Psoas muscle (tissue), 8 donors: Measurements from ENCODE around the gene PTGES3. TPM values are rescaled to one million over a fixed set of nuclear protein-coding genes. Genes with fewer than 3 reads are reported as not detected.
A peak's percentile ranks its signal among the peaks of the same experiment; 100 is the strongest.

Experiments
- ATAC-seq, 4 donors: fragments of 200-7000 bp; cut with Tn5 transposase; one replicate each; pipeline ENCODE4 v1.9.1; 2020; ENCODE audit warnings: moderate library complexity in 3 of 4, mild to moderate bottlenecking in 2 of 4
- DNase-seq, 2 donors: peaks; one replicate each; pipeline ENCODE4 v3.0.0-alpha.2; 2020
- H3K27ac ChIP-seq: fragments of 200-600 bp; one replicate; pipeline ENCODE4 v1.8.0; 2022
- H3K27me3 ChIP-seq, 3 donors: fragments of 200-600 bp in 1 of 3; one replicate each; pipeline versions ENCODE4 v1.6.1 to v1.8.0; 2013 to 2022; ENCODE audit warnings: low read length in 2 of 3, mild to moderate bottlenecking in 2 of 3, moderate library complexity in 1 of 3; ENCODE audit not compliant: insufficient read depth in 3 of 3
- H3K36me3 ChIP-seq, 2 donors: fragments of 200-600 bp in 1 of 2; one replicate each; pipeline versions ENCODE4 v1.6.1 to v1.8.0; 2013 to 2022; ENCODE audit warnings: low read depth in 1 of 2, mild to moderate bottlenecking in 1 of 2, moderate library complexity in 1 of 2; ENCODE audit not compliant: insufficient read depth in 1 of 2
- H3K4me1 ChIP-seq: fragments of 200-600 bp; one replicate; pipeline ENCODE4 v1.8.0; 2022
- H3K4me3 ChIP-seq: fragments of 200-600 bp; one replicate; pipeline ENCODE4 v1.8.0; 2022; ENCODE audit warnings: mild to moderate bottlenecking
- H3K9me3 ChIP-seq: fragments of 200-600 bp; one replicate; pipeline ENCODE4 v1.8.0; 2022
- WGBS, 3 donors: extraction: QIAGEN DNeasy Blood & Tissue Kit; methylation state at CpG; one replicate each; pipeline versions ENCODE4 v1.1.6 to v1.1.7; 2013; 5-methylcytosine and 5-hydroxymethylcytosine counted together
- intact Hi-C, 2 donors: fragments of 100-400 bp; cut with DNase I; formaldehyde crosslinking; loops; one replicate each; pipeline versions ENCODE4 v1.11.0 to v1.14.2; 2022
- polyA plus RNA-seq, 3 donors: library from polyadenylated mRNA; stranded (reverse); fragments of 200-250 nt; gene quantifications; one replicate each; pipeline ENCODE4 v1.2.3, GENCODE V29; 2013
- total RNA-seq, 4 donors: library from RNA; stranded (reverse); fragmentation: NEBNext Ultra II Directional in 2 of 4; extraction: Animal tissue kit (Norgen Biotek cat#: 25700) in 2 of 4; gene quantifications; one replicate each; pipeline versions ENCODE4 v1.2.1 to v1.2.4, GENCODE V29; 2021 to 2023
- TF ChIP-seq, protein P1 (sequence below): fragments of 200-600 bp; IDR thresholded peaks from one replicate; pipeline ENCODE4 v1.8.0; 2022; ENCODE audit warnings: antibody characterized with exemption
- donor health status: healthy with polysubstance abuse.
- donor health status: DM: no; HTN: no; CAD: no; lungs with moderate emphysema.
- donor health status: Bipolar disorder and iron deficiency.
- donor health status: healthy.
- donor health status: DM: yes; HTN: yes; CAD: no.
- donor health status: DM: no; HTN: no; CAD: no.
- donor health status: DM: no; HTN: no; CAD: no.
- donor health status: DM: yes; HTN: yes; CAD: no.

Gene PTGES3
- total and polyA plus RNA-seq, 7 donors: 118 to 253 (median 153) TPM

GRCh38 chr12:56636675-56637540 is 51.2 kb downstream of the PTGES3 start:
- intact Hi-C loops: loop anchor here (2.0 to 5.0 kb wide), 2 partner anchors 85 to 120 kb away; no protein-coding TSS in a partner anchor
- Histone ChIP-seq H3K4me3 (peak overlapping the region; percentile 77), H3K4me1 (peaks cover 45% of the 10 kb centered on the region), H3K27me3 (no peaks in the 10 kb centered on the region), H3K27ac (peak overlapping the region; percentile 90), H3K9me3 (no peaks in the 10 kb centered on the region), H3K36me3 (peaks cover 14 to 48% of the 10 kb centered on the region in 2 donors)
- TF ChIP-seq, protein P1, sequence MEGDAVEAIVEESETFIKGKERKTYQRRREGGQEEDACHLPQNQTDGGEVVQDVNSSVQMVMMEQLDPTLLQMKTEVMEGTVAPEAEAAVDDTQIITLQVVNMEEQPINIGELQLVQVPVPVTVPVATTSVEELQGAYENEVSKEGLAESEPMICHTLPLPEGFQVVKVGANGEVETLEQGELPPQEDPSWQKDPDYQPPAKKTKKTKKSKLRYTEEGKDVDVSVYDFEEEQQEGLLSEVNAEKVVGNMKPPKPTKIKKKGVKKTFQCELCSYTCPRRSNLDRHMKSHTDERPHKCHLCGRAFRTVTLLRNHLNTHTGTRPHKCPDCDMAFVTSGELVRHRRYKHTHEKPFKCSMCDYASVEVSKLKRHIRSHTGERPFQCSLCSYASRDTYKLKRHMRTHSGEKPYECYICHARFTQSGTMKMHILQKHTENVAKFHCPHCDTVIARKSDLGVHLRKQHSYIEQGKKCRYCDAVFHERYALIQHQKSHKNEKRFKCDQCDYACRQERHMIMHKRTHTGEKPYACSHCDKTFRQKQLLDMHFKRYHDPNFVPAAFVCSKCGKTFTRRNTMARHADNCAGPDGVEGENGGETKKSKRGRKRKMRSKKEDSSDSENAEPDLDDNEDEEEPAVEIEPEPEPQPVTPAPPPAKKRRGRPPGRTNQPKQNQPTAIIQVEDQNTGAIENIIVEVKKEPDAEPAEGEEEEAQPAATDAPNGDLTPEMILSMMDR: peak; percentile 56
- WGBS, 3 donors: 1 to 2% (median 2%) methylated on average over 12 of the region's 12 CpGs
- peak; percentile 80 to 82 (median 81) for ATAC-seq
- peak; percentile 99 for DNase-seq

DNA sequence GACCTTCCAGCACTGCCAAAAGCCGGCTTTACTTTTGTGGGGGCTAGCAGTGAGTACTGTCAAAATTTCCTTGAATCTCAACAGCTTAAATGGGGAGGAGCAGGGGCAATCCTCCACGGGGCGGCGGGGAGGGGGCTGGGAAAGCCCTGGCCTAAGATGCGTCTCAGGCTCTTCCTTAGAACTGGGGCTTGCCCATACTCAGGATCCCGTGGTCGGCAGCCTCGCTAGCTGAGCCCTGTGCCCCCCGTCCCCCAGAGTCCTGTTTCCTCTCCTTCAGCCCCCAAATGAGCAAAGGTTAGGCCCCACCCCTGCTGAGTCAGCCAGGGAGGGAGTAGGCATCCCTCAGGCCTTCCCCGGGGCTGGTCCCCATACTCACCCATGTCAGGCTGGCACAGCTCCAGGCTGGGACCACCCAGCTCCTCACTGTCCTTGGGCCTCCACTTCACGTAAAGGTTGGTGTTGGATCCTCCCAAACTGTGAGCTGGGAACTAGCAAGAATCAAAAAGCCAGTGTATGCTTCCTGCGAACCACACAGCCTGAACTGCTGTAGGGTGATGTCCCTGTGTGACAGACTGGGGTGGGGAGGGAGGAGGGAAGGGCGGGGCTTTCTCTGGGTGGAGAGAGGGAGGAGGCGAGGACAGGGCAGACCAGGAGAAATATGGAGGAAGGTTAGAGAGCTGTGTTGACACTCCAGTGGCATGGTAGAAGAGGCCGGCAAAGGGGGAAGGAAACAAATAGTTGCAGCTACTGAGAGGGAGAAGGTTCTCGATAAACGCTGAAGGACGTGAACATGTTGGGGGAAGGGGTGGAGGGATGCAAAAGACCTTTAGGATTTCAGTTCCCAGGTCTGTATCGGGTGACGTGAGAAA is 52.0 kb downstream of the PTGES3 start:
- 1 to 3% (median 1%) methylated on average over 19 to 20 of the region's 20 CpGs for WGBS, 3 donors
- no peaks in the 10 kb centered on the region for H3K27me3 ChIP-seq
- H3K27ac ChIP-seq: peak overlapping the region; percentile 90
- peak overlapping the region; percentile 77 for H3K4me3 ChIP-seq
- intact Hi-C loops: loop anchor here (2.0 to 5.0 kb wide), 2 partner anchors 86 to 119 kb away; no protein-coding TSS in a partner anchor
- DNase-seq: peak; percentile 89 to 92
- H3K9me3 ChIP-seq: no peaks in the 10 kb centered on the region
- H3K4me1 ChIP-seq: peaks cover 48% of the 10 kb centered on the region
- TF ChIP-seq, protein P1: no peak
- peak; percentile 76 to 87 (median 84) for ATAC-seq
- peaks cover 11 to 39% of the 10 kb centered on the region in 2 donors for H3K36me3 ChIP-seq

GRCh38 chr12:56634837-56635791 is 53.0 kb downstream of the PTGES3 start:
- Histone ChIP-seq H3K9me3 (no peaks in the 10 kb centered on the region), H3K4me1 (peaks cover 56% of the 10 kb centered on the region), H3K27me3 (no peaks in the 10 kb centered on the region), H3K36me3 (peaks cover 11 to 30% of the 10 kb centered on the region in 2 donors), H3K4me3 (peak overlapping the region; percentile 77), H3K27ac (peak overlapping the region; percentile 90)
- TF ChIP-seq, protein P1: peak; percentile 45
- ATAC-seq: peak; percentile 56 to 70 (median 66)
- intact Hi-C loops: loop anchor here in 1 of 2 donors (5.0 kb wide), 2 partner anchors 87 to 113 kb away; partner anchors contain the start of gene RBMS2
- 2 to 3% (median 2%) methylated on average over 35 to 47 of the region's 47 CpGs for WGBS, 3 donors
- DNase-seq: peak; percentile 77 to 89
